GM23338 (cell line): Measurements from ENCODE around the gene NOSIP. TPM values are rescaled to one million over a fixed set of nuclear protein-coding genes. Genes with fewer than 3 reads are reported as not detected.
"Not testable (repeated sequence)": the region's sequence is repeated elsewhere in the genome, so short reads cannot be mapped to it uniquely, and the experiment has no call there.

Experiments
- ATAC-seq: fragments of 200-7000 bp; cut with Tn5 transposase; 3 replicates; pipeline ENCODE4 v1.9.1; 2020
- DNase-seq: peaks from one replicate; pipeline ENCODE4 v3.0.0-alpha.2; 2015; ENCODE audit warnings: low spot score
- H2AFZ ChIP-seq: fragments of 200-600 bp; sonication (generic); 2 replicates; pipeline ENCODE4 v1.8.0; 2016; ENCODE audit warnings: antibody characterized with exemption, mild to moderate bottlenecking, moderate library complexity
- H3F3A ChIP-seq: fragments of 200-600 bp; sonication (generic); replicated peaks from 2 replicates; pipeline ENCODE4 v1.8.0; 2017; ENCODE audit warnings: antibody characterized with exemption, mixed run types, low read depth
- H3K27ac ChIP-seq: fragments of 200-600 bp; sonication (generic); 2 replicates; pipeline ENCODE4 v1.6.1; 2016; ENCODE audit warnings: low read depth
- H3K27me3 ChIP-seq: fragments of 200-600 bp; sonication (generic); 2 replicates; pipeline ENCODE4 v1.8.0; 2016; ENCODE audit warnings: mild to moderate bottlenecking, mixed run types, moderate library complexity; ENCODE audit not compliant: insufficient read depth
- H3K36me3 ChIP-seq: fragments of 200-600 bp; sonication (generic); 2 replicates; pipeline ENCODE4 v1.8.0; 2016; ENCODE audit warnings: mild to moderate bottlenecking; ENCODE audit not compliant: insufficient read depth
- H3K4me1 ChIP-seq: fragments of 200-600 bp; sonication (generic); 2 replicates; pipeline ENCODE4 v1.8.0; 2016; ENCODE audit warnings: mild to moderate bottlenecking, moderate library complexity; ENCODE audit not compliant: insufficient read depth
- H3K4me2 ChIP-seq: fragments of 200-600 bp; sonication (generic); 2 replicates; pipeline ENCODE4 v1.7.1; 2017; ENCODE audit warnings: mixed run types
- H3K4me3 ChIP-seq: fragments of 200-600 bp; sonication (generic); 2 replicates; pipeline ENCODE4 v1.6.1; 2016; ENCODE audit warnings: mixed run types
- H3K79me2 ChIP-seq: fragments of 200-600 bp; sonication (generic); replicated peaks from 2 replicates; pipeline ENCODE4 v1.8.0; 2017; ENCODE audit warnings: mild to moderate bottlenecking; ENCODE audit not compliant: insufficient read depth
- H3K9me2 ChIP-seq: fragments of 200-600 bp; sonication (generic); 2 replicates; pipeline ENCODE4 v1.8.0; 2017; ENCODE audit not compliant: insufficient read depth
- H4K20me1 ChIP-seq: fragments of 200-600 bp; sonication (generic); replicated peaks from 2 replicates; pipeline ENCODE4 v1.8.0; 2017; ENCODE audit warnings: mild to moderate bottlenecking; ENCODE audit not compliant: insufficient read depth
- H3K27ac Mint-ChIP-seq: 2 replicates; pipeline ENCODE4 v1.8.0; 2020; ENCODE audit warnings: inconsistent platforms, mild to moderate bottlenecking, moderate library complexity, mixed read lengths
- H3K27me3 Mint-ChIP-seq: 3 replicates; pipeline ENCODE4 v1.8.0; 2022; ENCODE audit warnings: low read depth, mild to moderate bottlenecking, moderate library complexity, mixed read lengths, inconsistent platforms; ENCODE audit not compliant: insufficient read depth, poor library complexity
- H3K36me3 Mint-ChIP-seq: 3 replicates; pipeline ENCODE4 v1.8.0; 2021; ENCODE audit warnings: low read depth, mild to moderate bottlenecking, inconsistent platforms, moderate library complexity, mixed read lengths
- H3K4me1 Mint-ChIP-seq: 3 replicates; pipeline ENCODE4 v1.8.0; 2020; ENCODE audit warnings: mild to moderate bottlenecking, inconsistent platforms, mixed read lengths
- H3K4me3 Mint-ChIP-seq: 3 replicates; pipeline ENCODE4 v1.8.0; 2021; ENCODE audit warnings: moderate library complexity, mild to moderate bottlenecking, inconsistent platforms, mixed read lengths
- H3K9me3 Mint-ChIP-seq: 3 replicates; pipeline ENCODE4 v1.8.0; 2020; ENCODE audit warnings: moderate library complexity, mild to moderate bottlenecking, inconsistent platforms, mixed read lengths
- CTCF ChIP-seq, 2 experiments: fragments of 200-600 bp in 1 of 2; sonication (generic) in 1 of 2; conservative IDR thresholded peaks; 2 replicates each; pipeline versions ENCODE4 v1.5.1 to v1.6.1; 2016 to 2017; ENCODE audit warnings: antibody characterized with exemption in 2 of 2, low read depth in 2 of 2, mild to moderate bottlenecking in 2 of 2, moderate library complexity in 1 of 2
- ETS1 ChIP-seq: IDR thresholded peaks from 2 replicates; pipeline ENCODE4 v1.6.1; 2016; ENCODE audit warnings: antibody characterized with exemption
- EZH2 ChIP-seq: fragments of 200-600 bp; sonication (generic); IDR thresholded peaks from one replicate; pipeline ENCODE4 v1.8.0; 2017; ENCODE audit warnings: antibody characterized with exemption, mild to moderate bottlenecking, low read depth; ENCODE audit not compliant: unreplicated experiment
- EZH2phosphoT487 ChIP-seq: fragments of 200-600 bp; sonication (generic); IDR thresholded peaks from one replicate; pipeline ENCODE4 v1.8.1; 2018; ENCODE audit warnings: antibody characterized with exemption; ENCODE audit not compliant: unreplicated experiment
- JUNB ChIP-seq: IDR thresholded peaks from one replicate; pipeline ENCODE4 v1.6.1; 2016; ENCODE audit warnings: antibody characterized with exemption; ENCODE audit not compliant: unreplicated experiment
- POLR2AphosphoS5 ChIP-seq: IDR thresholded peaks from 2 replicates; pipeline ENCODE4 v1.6.1; 2016; ENCODE audit warnings: antibody characterized with exemption, low read depth
- REST ChIP-seq: IDR thresholded peaks from one replicate; pipeline ENCODE4 v1.6.1; 2018; ENCODE audit warnings: antibody characterized with exemption; ENCODE audit not compliant: unreplicated experiment
- ZNF114 ChIP-seq: fragments of 250-450 bp; sonication (Bioruptor Pico); IDR thresholded peaks from 2 replicates; pipeline ENCODE4 v1.5.0; 2020; ENCODE audit warnings: mild to moderate bottlenecking, moderate library complexity
- polyA plus RNA-seq: library from polyadenylated mRNA; unstranded; fragments of >200 nt; fragmentation: Nextera tagmentation; extraction: Ambion mirVana; gene quantifications from 2 replicates; pipeline ENCODE4 v1.2.1, GENCODE V29; 2016
- total RNA-seq: library from RNA; depleted of rRNA; stranded (reverse); fragments of >200 nt; shearing (Covaris generic); gene quantifications from 2 replicates; pipeline ENCODE4 v1.2.3, GENCODE V29; 2014

The NOSIP gene
- total and polyA plus RNA-seq, 2 experiments from 2014 or later, result 88.5 to 143 TPM

DNA sequence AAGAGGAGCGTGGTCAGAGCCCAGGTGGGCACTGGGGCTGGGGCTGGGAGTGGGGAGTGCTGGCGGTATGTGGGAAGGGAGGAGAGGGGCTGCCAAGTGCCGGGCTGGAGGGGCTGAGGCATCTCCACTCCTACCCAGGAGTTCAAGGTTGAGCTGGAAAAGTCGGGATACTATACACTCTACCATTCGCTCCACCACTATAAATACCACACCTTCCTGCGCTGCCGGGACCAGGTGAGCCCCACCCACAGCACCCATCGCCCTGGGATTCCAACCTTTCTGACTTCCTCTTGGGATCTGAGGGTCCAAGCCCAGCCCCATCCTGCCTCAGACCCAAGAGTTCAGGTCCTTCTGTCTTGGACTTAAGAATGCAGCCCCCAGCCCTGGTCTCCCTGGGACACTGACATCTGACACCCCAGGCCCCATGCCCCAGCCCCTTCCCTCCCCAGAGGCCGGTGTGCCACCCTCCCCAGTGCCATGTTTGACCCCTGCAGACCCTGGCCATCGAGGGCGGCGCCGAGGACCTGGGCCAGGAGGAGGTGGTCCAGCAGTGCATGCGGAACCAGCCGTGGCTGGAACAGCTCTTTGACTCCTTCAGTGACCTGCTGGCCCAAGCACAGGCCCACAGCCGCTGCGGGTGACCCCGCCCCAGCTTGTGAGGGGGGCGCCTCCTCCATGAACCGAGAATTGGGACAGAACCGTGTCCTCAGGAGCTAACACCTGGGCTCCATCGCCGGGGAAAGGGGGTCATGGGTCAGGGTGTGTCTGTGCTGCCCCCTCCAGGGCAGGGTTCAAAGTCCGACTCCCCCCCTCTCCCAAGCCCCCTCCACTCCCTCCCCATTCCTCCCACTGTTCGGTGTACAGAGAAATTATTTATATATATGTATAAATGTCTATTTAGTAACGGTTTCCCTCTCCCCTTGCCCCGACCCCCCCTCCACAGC lies 44.9 kb upstream of the NOSIP start:
- ATAC-seq (peak; percentile 31), DNase-seq (no peak)
- Mint-ChIP-seq H3K4me1 (no peaks in the 10 kb centered on the region; the same call in 2 of the 3 replicates), H3K27me3 (peaks cover 18% of the 10 kb centered on the region), H3K4me3 (no peak overlapping the region), H3K27ac (no peak overlapping the region), H3K9me3 (no peaks in the 10 kb centered on the region), H3K36me3 (peaks cover 55% of the 10 kb centered on the region)
- Histone ChIP-seq H2AFZ (no peak overlapping the region), H3K36me3 (peaks cover 8% of the 10 kb centered on the region; the same call in 1 of the 2 replicates), H4K20me1 (peaks cover 18% of the 10 kb centered on the region), H3K9me2 (no peaks in the 10 kb centered on the region), H3K4me1 (no peaks in the 10 kb centered on the region), H3K27me3 (no peaks in the 10 kb centered on the region), H3K79me2 (peaks cover 6% of the 10 kb centered on the region), H3K4me3 (no peak overlapping the region), H3K4me2 (no peak overlapping the region), H3F3A (peaks cover 25% of the 10 kb centered on the region), H3K27ac (no peak overlapping the region)
- TF ChIP-seq POLR2AphosphoS5, result no peak
- no peak for TF ChIP-seq ETS1
- TF ChIP-seq JUNB, result no peak
- TF ChIP-seq EZH2, result no peak
- TF ChIP-seq ZNF114 (CRISPR knock-in tag), result no peak
- no peak for TF ChIP-seq EZH2phosphoT487
- no peak for TF ChIP-seq REST
- peak in 1 of 2 experiments; percentile 10; a peak in 1 of 4 replicates for TF ChIP-seq CTCF (conservative IDR thresholded peaks at IDR 0.05; ENCODE audit: low read depth in 2 of 2)

- H3K4me3 Mint-ChIP-seq, H3K4me1 ChIP-seq, H3K9me2 ChIP-seq, H3K27ac ChIP-seq, ATAC-seq, H3K27me3 ChIP-seq, H3K9me3 Mint-ChIP-seq, H2AFZ ChIP-seq, DNase-seq, H3K4me1 Mint-ChIP-seq, H3K4me2 ChIP-seq, H3K4me3 ChIP-seq: not testable (repeated sequence)
- Histone ChIP-seq H3F3A (peaks cover 17% of the 10 kb centered on the region), H4K20me1 (peaks cover 49% of the 10 kb centered on the region), H3K79me2 (peaks cover 23% of the 10 kb centered on the region), H3K36me3 (peaks cover 22% of the 10 kb centered on the region)
- H3K36me3 Mint-ChIP-seq, result peaks cover 83% of the 10 kb centered on the region
- H3K27me3 Mint-ChIP-seq, result peaks cover 16% of the 10 kb centered on the region
- peak overlapping the region; percentile 67; the same call in 1 of the 2 replicates for H3K27ac Mint-ChIP-seq
Observed at GRCh38 chr19:49617860-49618259, 37.5 kb upstream of the NOSIP start.
